Body of pancreas (tissue), 4 donors: ENCODE data around the gene C22orf15. TPM values are rescaled to one million over a fixed set of nuclear protein-coding genes. Genes with fewer than 3 reads are reported as not detected.

Source experiments
- ATAC-seq: fragments of 150-250 bp; one replicate; pipeline ENCODE4 v1.9.1; 2016
- DNase-seq, 4 donors: peaks; one replicate each; pipeline ENCODE4 v3.0.0-alpha.2; 2019
- H3K27ac ChIP-seq, 4 donors: fragments of 200-600 bp; sonication (generic); 1 replicate in 3 of 4; 2 replicates in 1 of 4; pipeline versions ENCODE4 v1.5.1 to v1.6.1; 2016 to 2019; ENCODE audit warnings: mild to moderate bottlenecking in 1 of 4, mixed read lengths in 1 of 4, moderate library complexity in 1 of 4
- H3K27me3 ChIP-seq, 2 donors: fragments of 200-600 bp; sonication (generic); one replicate each; pipeline ENCODE4 v1.6.0; 2016; ENCODE audit warnings: mild to moderate bottlenecking in 1 of 2
- H3K36me3 ChIP-seq, 2 donors: fragments of 200-600 bp; sonication (generic); replicated peaks in 1 of 2; 2 replicates each; pipeline ENCODE4 v1.5.1; 2016; ENCODE audit warnings: low read depth in 2 of 2; ENCODE audit not compliant: insufficient read depth in 1 of 2
- H3K4me1 ChIP-seq: fragments of 200-600 bp; sonication (generic); one replicate; pipeline ENCODE4 v1.6.0; 2016
- H3K4me3 ChIP-seq, 2 donors: fragments of 200-600 bp; sonication (generic); 1 replicate in 1 of 2; 2 replicates in 1 of 2; pipeline ENCODE4 v1.5.1; 2016 to 2019
- H3K9me3 ChIP-seq, 3 donors: fragments of 200-600 bp; sonication (generic); 1 replicate in 2 of 3; 2 replicates in 1 of 3; pipeline ENCODE4 v1.5.1; 2016
- POLR2A ChIP-seq, 3 donors: fragments of 450-650 bp; IDR thresholded peaks; one replicate each; pipeline ENCODE4 v1.6.1; 2016; ENCODE audit warnings: antibody characterized with exemption in 3 of 3, mild to moderate bottlenecking in 2 of 3
- WGBS, 2 donors: methylation state at CpG; one replicate each; pipeline ENCODE4 v1.1.5; 2017; 5-methylcytosine and 5-hydroxymethylcytosine counted together
- intact Hi-C: fragments of 100-400 bp; cut with DNase I; formaldehyde crosslinking; loops from one replicate; pipeline ENCODE4 v1.15.1; 2023
- total RNA-seq, 2 donors: library from RNA; depleted of rRNA; stranded (reverse); fragments of >200 nt; gene quantifications; one replicate each; pipeline ENCODE4 v1.1.0, GENCODE V29; 2016
- TF ChIP-seq, protein P1 (sequence below), 7 experiments: fragments of 450-650 bp in 4 of 7; fragments of 200-600 bp in 3 of 7; sonication (generic) in 3 of 7; IDR thresholded peaks; one replicate each; pipeline ENCODE4 v1.5.1; 2016 to 2019; ENCODE audit warnings: antibody characterized with exemption in 7 of 7

The C22orf15 gene
- total RNA-seq, result not detected

GRCh38 chr22:23762842-23763578 is at the start of gene C22orf15:
C22orf15 (plus strand) TSS chr22:23762990; CDS start chr22:23763307, 317 bp downstream.
- 68 to 76% methylated on average over 20 to 22 of the region's 23 CpGs for WGBS, 2 donors
- Histone ChIP-seq H3K36me3 (no peaks in the 10 kb centered on the region), H3K27ac (no peak within 1 kb of the TSS), H3K4me3 (no peak within 1 kb of the TSS), H3K9me3 (no peaks in the 10 kb centered on the region), H3K4me1 (peaks cover 15% of the 10 kb centered on the region), H3K27me3 (no peaks in the 10 kb centered on the region)
- no peak for DNase-seq
- intact Hi-C loops, result loop anchor here (5.0 kb wide), 1 partner anchor 84 kb away; no protein-coding TSS in a partner anchor
- no peak for ATAC-seq
- TF ChIP-seq, protein P1, sequence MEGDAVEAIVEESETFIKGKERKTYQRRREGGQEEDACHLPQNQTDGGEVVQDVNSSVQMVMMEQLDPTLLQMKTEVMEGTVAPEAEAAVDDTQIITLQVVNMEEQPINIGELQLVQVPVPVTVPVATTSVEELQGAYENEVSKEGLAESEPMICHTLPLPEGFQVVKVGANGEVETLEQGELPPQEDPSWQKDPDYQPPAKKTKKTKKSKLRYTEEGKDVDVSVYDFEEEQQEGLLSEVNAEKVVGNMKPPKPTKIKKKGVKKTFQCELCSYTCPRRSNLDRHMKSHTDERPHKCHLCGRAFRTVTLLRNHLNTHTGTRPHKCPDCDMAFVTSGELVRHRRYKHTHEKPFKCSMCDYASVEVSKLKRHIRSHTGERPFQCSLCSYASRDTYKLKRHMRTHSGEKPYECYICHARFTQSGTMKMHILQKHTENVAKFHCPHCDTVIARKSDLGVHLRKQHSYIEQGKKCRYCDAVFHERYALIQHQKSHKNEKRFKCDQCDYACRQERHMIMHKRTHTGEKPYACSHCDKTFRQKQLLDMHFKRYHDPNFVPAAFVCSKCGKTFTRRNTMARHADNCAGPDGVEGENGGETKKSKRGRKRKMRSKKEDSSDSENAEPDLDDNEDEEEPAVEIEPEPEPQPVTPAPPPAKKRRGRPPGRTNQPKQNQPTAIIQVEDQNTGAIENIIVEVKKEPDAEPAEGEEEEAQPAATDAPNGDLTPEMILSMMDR (IDR thresholded peaks at IDR 0.05), result no peak
- no peak for TF ChIP-seq POLR2A (IDR thresholded peaks at IDR 0.05)

DNA sequence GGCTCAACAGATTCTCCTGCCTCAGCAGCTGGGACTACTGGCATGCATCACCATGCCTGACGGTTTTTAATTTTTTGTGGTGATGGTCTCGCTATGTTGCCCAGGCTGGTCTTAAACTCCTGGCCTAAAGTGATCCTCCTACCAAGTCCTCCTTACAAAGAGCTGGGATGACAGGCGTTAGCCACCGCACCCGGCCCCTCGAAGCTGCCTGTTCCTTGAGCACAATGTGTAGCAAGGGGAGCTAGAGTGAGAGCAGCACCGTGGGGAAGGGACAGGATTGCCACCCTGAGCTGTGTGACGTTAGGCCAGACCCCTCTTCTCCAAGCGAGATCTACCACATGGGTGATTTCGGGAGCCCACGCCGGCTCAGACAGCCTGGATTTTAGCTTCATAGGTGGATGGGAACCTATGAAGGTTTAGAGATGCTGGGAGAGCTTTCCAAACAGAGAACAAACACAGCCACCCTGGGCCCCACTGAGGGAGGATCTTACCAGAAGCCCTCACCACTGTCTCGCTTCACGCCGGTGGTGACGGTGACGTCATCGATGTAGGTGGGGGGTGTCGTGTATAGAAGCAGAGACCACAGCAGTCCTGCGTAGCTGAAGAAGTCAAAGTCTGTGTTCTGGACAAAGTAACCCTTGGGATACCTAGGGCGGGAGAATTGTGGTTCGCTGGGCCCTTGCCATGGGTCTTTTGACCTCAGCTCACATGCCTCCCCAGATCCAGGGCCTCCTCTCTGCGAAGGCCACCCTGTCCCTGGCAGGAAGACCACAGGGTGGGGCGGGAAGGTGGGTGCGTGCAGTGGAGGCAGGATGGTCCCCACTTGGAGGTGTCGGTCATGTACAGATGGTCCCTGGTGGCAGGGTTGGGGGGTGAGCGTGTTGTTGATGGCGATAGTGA is 48.8 kb upstream of the C22orf15 start:
- Histone ChIP-seq H3K36me3 (peaks cover 0 to 11% of the 10 kb centered on the region in 2 donors), H3K27me3 (no peaks in the 10 kb centered on the region), H3K4me1 (peaks cover 19% of the 10 kb centered on the region), H3K27ac (no peak overlapping the region), H3K9me3 (no peaks in the 10 kb centered on the region), H3K4me3 (no peak overlapping the region)
- TF ChIP-seq, protein P1 (IDR thresholded peaks at IDR 0.05), result no peak
- no peak for TF ChIP-seq POLR2A (IDR thresholded peaks at IDR 0.05)
- intact Hi-C loops, result no loop called here
- DNase-seq, result no peak
- no peak for ATAC-seq
- 92% methylated on average over 23 to 28 of the region's 28 CpGs for WGBS, 2 donors

- 85 to 96% methylated on average over 4 to 17 of the region's 23 CpGs for WGBS, 2 donors
- no peak for TF ChIP-seq POLR2A (IDR thresholded peaks at IDR 0.05)
- TF ChIP-seq, protein P1 (IDR thresholded peaks at IDR 0.05), result no peak
- no peak overlapping the region for H3K27ac ChIP-seq
- H3K27me3 ChIP-seq, result no peaks in the 10 kb centered on the region
- H3K4me3 ChIP-seq, result no peak overlapping the region
- peaks cover 19% of the 10 kb centered on the region for H3K4me1 ChIP-seq
- DNase-seq, result no peak
- intact Hi-C loops, result no loop called here
- H3K36me3 ChIP-seq, result peaks cover 0 to 3% of the 10 kb centered on the region in 2 donors
- H3K9me3 ChIP-seq, result no peaks in the 10 kb centered on the region
- ATAC-seq, result no peak
These were observed 47.9 kb upstream of the C22orf15 start for GRCh38 chr22:23714596-23715578.

GRCh38 chr22:23715806-23716375 is 46.9 kb upstream of the C22orf15 start:
- intact Hi-C loops, result no loop called here
- 54 to 70% methylated on average over 18 of the region's 18 CpGs for WGBS, 2 donors
- Histone ChIP-seq H3K27me3 (no peaks in the 10 kb centered on the region), H3K9me3 (no peaks in the 10 kb centered on the region), H3K4me1 (peaks cover 19% of the 10 kb centered on the region), H3K36me3 (peaks cover 0 to 3% of the 10 kb centered on the region in 2 donors), H3K4me3 (no peak overlapping the region), H3K27ac (peak overlapping the region in 1 of 4 donors; percentile 82)
- DNase-seq, result peak in 1 of 4 donors; percentile 12
- no peak for TF ChIP-seq POLR2A (IDR thresholded peaks at IDR 0.05)
- TF ChIP-seq, protein P1 (IDR thresholded peaks at IDR 0.05), result no peak
- no peak for ATAC-seq
